Hepatocyte (in vitro differentiated cells): ENCODE results near the gene CBX7. TPM values are rescaled to one million over a fixed set of nuclear protein-coding genes. Genes with fewer than 3 reads are reported as not detected.

Experiments
- DNase-seq: peaks from one replicate; pipeline ENCODE4 v3.0.0-alpha.2; 2016; ENCODE audit warnings: low spot score
- H2AFZ ChIP-seq: fragments of 200-600 bp; sonication (generic); 2 replicates; pipeline ENCODE4 v1.6.0; 2016; ENCODE audit warnings: antibody characterized with exemption, mild to moderate bottlenecking
- H3K27ac ChIP-seq: fragments of 200-600 bp; sonication (generic); 2 replicates; pipeline ENCODE4 v1.5.1; 2016; ENCODE audit warnings: mild to moderate bottlenecking
- H3K27me3 ChIP-seq: fragments of 200-600 bp; sonication (generic); 2 replicates; pipeline ENCODE4 v1.6.1; 2016
- H3K36me3 ChIP-seq: fragments of 200-600 bp; sonication (generic); replicated peaks from 2 replicates; pipeline ENCODE4 v1.5.1; 2016; ENCODE audit warnings: low read depth; ENCODE audit not compliant: insufficient read depth
- H3K4me1 ChIP-seq: fragments of 200-600 bp; sonication (generic); 2 replicates; pipeline ENCODE4 v1.5.1; 2016; ENCODE audit warnings: mild to moderate bottlenecking, moderate library complexity; ENCODE audit not compliant: insufficient read depth
- H3K4me2 ChIP-seq: fragments of 200-600 bp; sonication (generic); 2 replicates; pipeline ENCODE4 v1.6.0; 2016
- H3K4me3 ChIP-seq: fragments of 200-600 bp; sonication (generic); 2 replicates; pipeline ENCODE4 v1.5.1; 2016; ENCODE audit warnings: mild to moderate bottlenecking
- H3K79me2 ChIP-seq: fragments of 200-600 bp; sonication (generic); 2 replicates; pipeline ENCODE4 v1.6.0; 2017; ENCODE audit warnings: mild to moderate bottlenecking
- H3K9me2 ChIP-seq: fragments of 200-600 bp; sonication (generic); replicated peaks from 2 replicates; pipeline ENCODE4 v1.6.0; 2017; ENCODE audit warnings: mild to moderate bottlenecking; ENCODE audit not compliant: insufficient read depth
- H3K9me3 ChIP-seq: fragments of 200-600 bp; sonication (generic); 2 replicates; pipeline ENCODE4 v1.5.1; 2016; ENCODE audit warnings: low read depth, mild to moderate bottlenecking
- H4K20me1 ChIP-seq: fragments of 200-600 bp; sonication (generic); 2 replicates; pipeline ENCODE4 v1.6.0; 2016; ENCODE audit warnings: mild to moderate bottlenecking; ENCODE audit not compliant: insufficient read depth, poor library complexity, severe bottlenecking
- EZH2 ChIP-seq: fragments of 200-600 bp; sonication (generic); IDR thresholded peaks from 2 replicates; pipeline ENCODE4 v1.6.1; 2016; ENCODE audit warnings: antibody characterized with exemption, mild to moderate bottlenecking, borderline replicate concordance
- EZH2phosphoT487 ChIP-seq: fragments of 200-600 bp; sonication (generic); IDR thresholded peaks from one replicate; pipeline ENCODE4 v1.6.1; 2018; ENCODE audit warnings: antibody characterized with exemption, mild to moderate bottlenecking, low read depth, moderate library complexity; ENCODE audit not compliant: unreplicated experiment, severe bottlenecking
- WGBS: methylation state at CpG from one replicate; pipeline ENCODE4 v1.1.6; 2016; ENCODE audit warnings: low lambda C conversion rate; ENCODE audit errors: missing lambda C conversion rate; 5-methylcytosine and 5-hydroxymethylcytosine counted together
- polyA plus RNA-seq: library from polyadenylated mRNA; unstranded; fragments of >200 nt; fragmentation: Nextera tagmentation; extraction: Ambion mirVana; gene quantifications from 2 replicates; pipeline ENCODE4 v1.2.1, GENCODE V29; 2016
- total RNA-seq: library from RNA; depleted of rRNA; stranded (reverse); fragments of >200 nt; gene quantifications from 2 replicates; pipeline ENCODE4 v1.2.3, GENCODE V29; 2014
- TF ChIP-seq, protein P1 (sequence below): fragments of 200-600 bp; sonication (generic); IDR thresholded peaks from 2 replicates; pipeline ENCODE4 v1.5.1; 2016; ENCODE audit warnings: antibody characterized with exemption, mild to moderate bottlenecking; ENCODE audit not compliant: poor library complexity

CBX7 gene
- total and polyA plus RNA-seq, 2 experiments from 2014 or later = 4.2 to 9.6 TPM

DNA sequence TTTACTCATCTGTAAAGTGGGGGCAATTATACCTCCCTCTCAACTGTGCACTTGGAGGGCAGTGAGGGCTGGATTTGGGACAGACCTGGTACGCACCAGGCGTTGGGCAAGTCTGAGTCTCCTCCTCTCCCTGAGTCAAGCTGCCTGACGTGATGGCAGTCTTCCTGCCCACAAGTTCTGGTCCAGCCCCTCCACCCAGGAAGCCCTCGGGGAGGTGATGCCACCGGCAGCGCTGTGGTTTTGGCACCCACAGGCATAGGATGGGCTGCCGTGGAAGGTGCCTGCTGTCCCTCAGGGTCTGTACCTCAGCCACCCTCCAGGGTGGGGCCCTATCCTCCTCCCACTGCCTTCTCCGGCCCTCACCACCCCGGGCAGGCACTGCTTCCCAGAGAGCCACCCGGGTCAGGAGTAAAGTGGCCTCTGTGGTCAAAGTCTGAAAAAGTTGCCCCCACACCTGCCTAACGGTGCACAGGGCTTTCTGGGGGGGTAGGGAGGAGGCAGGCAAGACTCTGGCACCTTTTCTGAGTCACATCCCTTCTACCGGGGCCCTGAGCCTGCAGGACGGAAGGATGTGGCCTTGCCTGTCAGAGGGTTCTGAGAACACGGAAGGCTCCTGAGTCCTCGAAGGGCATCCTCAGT, 61.9 kb downstream of the CBX7 start:
- TF ChIP-seq EZH2phosphoT487 (no peak), EZH2 (no peak)
- TF ChIP-seq, protein P1, sequence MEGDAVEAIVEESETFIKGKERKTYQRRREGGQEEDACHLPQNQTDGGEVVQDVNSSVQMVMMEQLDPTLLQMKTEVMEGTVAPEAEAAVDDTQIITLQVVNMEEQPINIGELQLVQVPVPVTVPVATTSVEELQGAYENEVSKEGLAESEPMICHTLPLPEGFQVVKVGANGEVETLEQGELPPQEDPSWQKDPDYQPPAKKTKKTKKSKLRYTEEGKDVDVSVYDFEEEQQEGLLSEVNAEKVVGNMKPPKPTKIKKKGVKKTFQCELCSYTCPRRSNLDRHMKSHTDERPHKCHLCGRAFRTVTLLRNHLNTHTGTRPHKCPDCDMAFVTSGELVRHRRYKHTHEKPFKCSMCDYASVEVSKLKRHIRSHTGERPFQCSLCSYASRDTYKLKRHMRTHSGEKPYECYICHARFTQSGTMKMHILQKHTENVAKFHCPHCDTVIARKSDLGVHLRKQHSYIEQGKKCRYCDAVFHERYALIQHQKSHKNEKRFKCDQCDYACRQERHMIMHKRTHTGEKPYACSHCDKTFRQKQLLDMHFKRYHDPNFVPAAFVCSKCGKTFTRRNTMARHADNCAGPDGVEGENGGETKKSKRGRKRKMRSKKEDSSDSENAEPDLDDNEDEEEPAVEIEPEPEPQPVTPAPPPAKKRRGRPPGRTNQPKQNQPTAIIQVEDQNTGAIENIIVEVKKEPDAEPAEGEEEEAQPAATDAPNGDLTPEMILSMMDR = no peak
- no peak overlapping the region for H3K4me3 ChIP-seq
- no peaks in the 10 kb centered on the region for H3K9me2 ChIP-seq
- H3K4me1 ChIP-seq = no peaks in the 10 kb centered on the region
- H3K79me2 ChIP-seq = no peaks in the 10 kb centered on the region
- DNase-seq = no peak
- no peaks in the 10 kb centered on the region for H3K36me3 ChIP-seq
- H3K27ac ChIP-seq = no peak overlapping the region
- H3K9me3 ChIP-seq = no peaks in the 10 kb centered on the region
- no peaks in the 10 kb centered on the region for H3K27me3 ChIP-seq
- no peaks in the 10 kb centered on the region for H4K20me1 ChIP-seq
- no peak overlapping the region for H2AFZ ChIP-seq
- 86% methylated on average over 13 of the region's 15 CpGs for WGBS
- H3K4me2 ChIP-seq = no peak overlapping the region

DNA sequence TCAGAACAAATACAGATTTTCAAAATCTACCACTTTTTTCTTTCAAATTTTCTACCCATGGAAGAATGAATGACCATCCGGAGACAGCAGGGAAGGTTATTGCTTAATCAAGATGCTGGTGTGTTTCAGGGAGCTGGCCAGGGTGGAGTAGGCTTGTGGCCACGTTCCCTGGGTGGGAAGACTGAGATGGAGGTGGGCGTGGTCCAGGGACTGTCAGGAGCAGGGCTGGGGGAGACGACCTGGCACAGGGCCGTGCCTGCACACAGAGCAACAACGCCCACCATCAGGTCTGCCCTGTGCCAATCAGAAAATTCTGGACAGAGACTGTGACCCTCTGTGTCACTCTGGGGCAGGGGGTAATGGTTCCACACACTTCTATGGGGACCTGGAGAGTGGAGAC, 62.6 kb downstream of the CBX7 start:
- Histone ChIP-seq H3K27me3 (no peaks in the 10 kb centered on the region), H3K4me1 (no peaks in the 10 kb centered on the region), H3K9me2 (no peaks in the 10 kb centered on the region), H3K79me2 (no peaks in the 10 kb centered on the region), H3K4me2 (no peak overlapping the region), H4K20me1 (no peaks in the 10 kb centered on the region), H3K4me3 (no peak overlapping the region), H2AFZ (no peak overlapping the region), H3K36me3 (no peaks in the 10 kb centered on the region), H3K27ac (no peak overlapping the region), H3K9me3 (no peaks in the 10 kb centered on the region)
- WGBS = 84% methylated on average over 6 of the region's 6 CpGs
- DNase-seq = no peak
- TF ChIP-seq EZH2 = no peak
- TF ChIP-seq, protein P1 = no peak
- TF ChIP-seq EZH2phosphoT487 = no peak

DNA sequence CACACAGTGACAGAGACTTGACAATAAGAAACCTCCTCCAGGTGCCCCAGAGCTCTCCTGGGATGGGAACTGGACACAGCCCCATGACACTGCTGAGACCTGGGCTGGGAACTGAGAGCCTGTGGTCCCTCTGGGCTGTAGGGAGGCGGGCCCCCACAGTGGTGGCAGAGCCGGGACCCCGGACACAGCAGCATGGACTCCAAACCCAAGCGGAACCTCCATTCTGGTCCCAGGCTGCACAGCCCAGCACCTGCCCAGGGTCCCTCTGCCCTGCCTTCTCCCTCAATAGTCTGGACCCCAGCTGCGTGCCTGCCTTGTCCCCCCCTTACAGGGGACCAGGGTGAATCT, 63.8 kb downstream of the CBX7 start:
- no peak for DNase-seq
- 89% methylated on average over 5 of the region's 5 CpGs for WGBS
- H3K4me1 ChIP-seq = no peaks in the 10 kb centered on the region
- H3K79me2 ChIP-seq = no peaks in the 10 kb centered on the region
- H3K36me3 ChIP-seq = no peaks in the 10 kb centered on the region
- no peak overlapping the region for H2AFZ ChIP-seq
- H3K27ac ChIP-seq = no peak overlapping the region
- H3K4me2 ChIP-seq = no peak overlapping the region
- H3K9me3 ChIP-seq = no peaks in the 10 kb centered on the region
- H3K4me3 ChIP-seq = no peak overlapping the region
- TF ChIP-seq EZH2phosphoT487 (no peak), EZH2 (no peak)
- TF ChIP-seq, protein P1 = no peak
- H3K27me3 ChIP-seq = no peaks in the 10 kb centered on the region
- no peaks in the 10 kb centered on the region for H4K20me1 ChIP-seq
- H3K9me2 ChIP-seq = no peaks in the 10 kb centered on the region
